Right atrium auricular region (tissue), 2 donors: ENCODE data around the gene MRGPRX4. TPM values are rescaled to one million over a fixed set of nuclear protein-coding genes. Genes with fewer than 3 reads are reported as not detected.

Experiments used
- DNase-seq: peaks from one replicate; pipeline ENCODE4 v3.0.0-alpha.2; 2019; ENCODE audit warnings: low spot score
- H3K27ac ChIP-seq, 2 donors: fragments of 200-600 bp; sonication (generic); 1 replicate in 1 of 2; 2 replicates in 1 of 2; pipeline ENCODE4 v1.5.1; 2016 to 2019
- H3K27me3 ChIP-seq, 2 donors: fragments of 200-600 bp; sonication (generic); one replicate each; pipeline versions ENCODE4 v1.5.1 to v1.6.0; 2017 to 2019
- H3K36me3 ChIP-seq: fragments of 200-600 bp; sonication (generic); one replicate; pipeline ENCODE4 v1.5.1; 2016
- H3K4me1 ChIP-seq, 2 donors: fragments of 200-600 bp; sonication (generic); one replicate each; pipeline versions ENCODE4 v1.5.1 to v1.6.0; 2017 to 2019
- H3K4me3 ChIP-seq, 2 donors: fragments of 200-600 bp; sonication (generic); 1 replicate in 1 of 2; 2 replicates in 1 of 2; pipeline ENCODE4 v1.5.1; 2017 to 2019; ENCODE audit warnings: mild to moderate bottlenecking in 1 of 2, moderate library complexity in 1 of 2
- H3K9me3 ChIP-seq, 2 donors: fragments of 200-600 bp; sonication (generic); one replicate each; pipeline ENCODE4 v1.5.1; 2019
- total RNA-seq, 2 donors: library from RNA; depleted of rRNA; stranded (reverse); fragments of >200 nt; gene quantifications; one replicate each; pipeline ENCODE4 v1.1.0, GENCODE V29; 2016
- TF ChIP-seq, protein P1 (sequence below), 2 donors: fragments of 200-600 bp; sonication (generic); IDR thresholded peaks; one replicate each; pipeline ENCODE4 v1.5.1; 2019; ENCODE audit warnings: antibody characterized with exemption in 2 of 2

Gene MRGPRX4
- total RNA-seq, 2 donors from 2014 or later, result not detected

- H3K27me3 ChIP-seq, result no peaks in the 10 kb centered on the region
- DNase-seq, result no peak
- no peak overlapping the region for H3K27ac ChIP-seq
- H3K9me3 ChIP-seq, result no peaks in the 10 kb centered on the region
- H3K36me3 ChIP-seq, result no peaks in the 10 kb centered on the region
- no peaks in the 10 kb centered on the region for H3K4me1 ChIP-seq
- H3K4me3 ChIP-seq, result no peak overlapping the region
- TF ChIP-seq, protein P1, sequence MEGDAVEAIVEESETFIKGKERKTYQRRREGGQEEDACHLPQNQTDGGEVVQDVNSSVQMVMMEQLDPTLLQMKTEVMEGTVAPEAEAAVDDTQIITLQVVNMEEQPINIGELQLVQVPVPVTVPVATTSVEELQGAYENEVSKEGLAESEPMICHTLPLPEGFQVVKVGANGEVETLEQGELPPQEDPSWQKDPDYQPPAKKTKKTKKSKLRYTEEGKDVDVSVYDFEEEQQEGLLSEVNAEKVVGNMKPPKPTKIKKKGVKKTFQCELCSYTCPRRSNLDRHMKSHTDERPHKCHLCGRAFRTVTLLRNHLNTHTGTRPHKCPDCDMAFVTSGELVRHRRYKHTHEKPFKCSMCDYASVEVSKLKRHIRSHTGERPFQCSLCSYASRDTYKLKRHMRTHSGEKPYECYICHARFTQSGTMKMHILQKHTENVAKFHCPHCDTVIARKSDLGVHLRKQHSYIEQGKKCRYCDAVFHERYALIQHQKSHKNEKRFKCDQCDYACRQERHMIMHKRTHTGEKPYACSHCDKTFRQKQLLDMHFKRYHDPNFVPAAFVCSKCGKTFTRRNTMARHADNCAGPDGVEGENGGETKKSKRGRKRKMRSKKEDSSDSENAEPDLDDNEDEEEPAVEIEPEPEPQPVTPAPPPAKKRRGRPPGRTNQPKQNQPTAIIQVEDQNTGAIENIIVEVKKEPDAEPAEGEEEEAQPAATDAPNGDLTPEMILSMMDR (IDR thresholded peaks at IDR 0.05), result no peak
Observed at GRCh38 chr11:18203723-18204122, 31.1 kb downstream of the MRGPRX4 start.

- no peaks in the 10 kb centered on the region for H3K27me3 ChIP-seq
- no peak overlapping the region for H3K27ac ChIP-seq
- no peak for DNase-seq
- H3K4me3 ChIP-seq, result no peak overlapping the region
- H3K36me3 ChIP-seq, result no peaks in the 10 kb centered on the region
- H3K4me1 ChIP-seq, result no peaks in the 10 kb centered on the region
- no peaks in the 10 kb centered on the region for H3K9me3 ChIP-seq
- TF ChIP-seq, protein P1 (IDR thresholded peaks at IDR 0.05), result no peak
Observed at GRCh38 chr11:18204220-18204619, 31.6 kb downstream of the MRGPRX4 start.

DNA sequence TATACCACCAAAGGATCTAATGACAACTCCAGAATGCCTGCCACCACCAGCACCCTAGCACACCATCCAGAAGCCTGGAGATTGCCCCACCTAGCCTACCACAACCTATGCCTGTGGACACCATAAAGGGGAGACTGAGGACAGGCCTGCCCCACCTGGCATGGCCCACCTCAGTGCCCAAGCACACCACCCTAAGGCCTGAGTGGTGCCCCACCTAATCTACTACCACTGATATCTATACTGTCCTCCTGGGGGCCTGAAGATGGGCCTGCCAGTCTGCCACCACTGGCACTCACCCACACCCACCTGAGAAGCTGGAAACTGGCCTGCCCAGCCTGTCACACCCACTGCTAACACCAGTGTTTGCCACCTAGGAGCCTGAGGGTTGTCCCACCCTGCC is 32.1 kb downstream of the MRGPRX4 start:
- no peaks in the 10 kb centered on the region for H3K36me3 ChIP-seq
- no peak overlapping the region for H3K27ac ChIP-seq
- no peaks in the 10 kb centered on the region for H3K9me3 ChIP-seq
- TF ChIP-seq, protein P1 (IDR thresholded peaks at IDR 0.05), result no peak
- no peak overlapping the region for H3K4me3 ChIP-seq
- no peaks in the 10 kb centered on the region for H3K4me1 ChIP-seq
- no peak for DNase-seq
- H3K27me3 ChIP-seq, result no peaks in the 10 kb centered on the region

DNA sequence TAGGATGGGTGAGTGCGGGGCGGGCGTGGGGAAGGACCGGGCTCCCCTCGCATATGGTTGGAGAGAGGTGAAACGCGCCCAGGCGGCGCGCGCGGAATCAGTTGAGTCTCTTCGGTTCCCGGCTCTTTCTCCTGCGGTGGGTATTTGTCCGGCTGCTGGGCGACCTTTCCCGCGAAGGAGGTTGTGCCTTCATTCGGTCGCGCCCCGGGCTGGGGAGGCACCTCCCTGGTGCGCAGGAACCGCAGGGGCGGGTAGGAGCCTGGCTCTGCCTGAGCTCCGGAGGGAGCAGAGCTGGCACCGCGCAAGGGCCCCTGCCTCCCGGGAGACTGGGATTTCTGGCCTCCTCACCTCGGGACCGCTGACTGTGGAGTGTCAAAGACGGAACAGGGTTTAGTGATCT is 36.4 kb downstream of the MRGPRX4 start:
- TF ChIP-seq, protein P1 (IDR thresholded peaks at IDR 0.05), result no peak
- H3K9me3 ChIP-seq, result no peaks in the 10 kb centered on the region
- H3K4me1 ChIP-seq, result no peaks in the 10 kb centered on the region
- no peak overlapping the region for H3K27ac ChIP-seq
- H3K4me3 ChIP-seq, result no peak overlapping the region
- no peaks in the 10 kb centered on the region for H3K36me3 ChIP-seq
- no peaks in the 10 kb centered on the region for H3K27me3 ChIP-seq
- no peak for DNase-seq

- no peak overlapping the region for H3K27ac ChIP-seq
Observed at GRCh38 chr11:18221274-18221876, 48.7 kb downstream of the MRGPRX4 start.

More at GRCh38 chr11:18221274-18221876, 48.7 kb downstream of the MRGPRX4 start:
- no peaks in the 10 kb centered on the region for H3K4me1 ChIP-seq
- H3K27me3 ChIP-seq, result no peaks in the 10 kb centered on the region
- H3K36me3 ChIP-seq, result no peaks in the 10 kb centered on the region
- DNase-seq, result no peak
- no peaks in the 10 kb centered on the region for H3K9me3 ChIP-seq
- H3K4me3 ChIP-seq, result no peak overlapping the region
- TF ChIP-seq, protein P1 (IDR thresholded peaks at IDR 0.05), result no peak
